ENCODE measurements around the gene ARFGAP1.

- TF ChIP-seq YY1 (IDR thresholded peaks at IDR 0.05; ENCODE audit: insufficient read depth, insufficient read length) (no peak), ZNF274 (IDR thresholded peaks at IDR 0.05; ENCODE audit: low read depth, low read length) (no peak)
Measured at GRCh38 chr20:63276956-63277355, 4.3 kb downstream of the ARFGAP1 start.

Measured in NT2/D1 (cell line).